ENCODE measurements around the gene FGF19.

DNA sequence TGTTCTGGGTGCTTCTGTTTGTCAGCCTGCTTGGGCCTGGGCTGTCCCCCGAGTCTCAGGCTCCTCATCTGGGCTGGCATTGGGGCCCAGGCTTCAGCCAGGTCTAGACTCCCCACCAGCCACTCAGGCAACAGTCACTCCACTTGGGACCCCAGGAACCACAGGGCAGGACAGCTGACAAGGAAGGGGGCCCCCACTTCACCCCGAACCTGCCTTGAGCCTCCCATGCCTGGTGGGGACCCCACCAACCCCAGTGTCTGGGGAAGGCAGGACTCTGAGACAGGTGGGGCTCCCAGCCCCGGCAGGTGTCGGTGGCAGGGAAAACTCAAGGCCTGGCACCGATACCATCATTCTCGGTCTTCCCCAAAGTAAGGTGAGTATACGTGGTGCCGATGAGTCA, 17.0 kb downstream of the FGF19 start:
- TF ChIP-seq EP300 (IDR thresholded peaks at IDR 0.05) (no peak), POLR2AphosphoS5 (IDR thresholded peaks at IDR 0.05) (no peak)
